ENCODE data around the gene PJA2.

Gene PJA2

GRCh38 chr5:109370343-109370742 is 39.4 kb downstream of the PJA2 start:
- no peak for TF ChIP-seq CTCF (IDR thresholded peaks at IDR 0.05; ENCODE audit: low read depth, low read length)
- H3K4me3 ChIP-seq (ENCODE audit: low read depth, low read length) = no peak overlapping the region

- H3K4me3 ChIP-seq (ENCODE audit: low read depth, low read length) = no peak overlapping the region
- TF ChIP-seq CTCF (IDR thresholded peaks at IDR 0.05; ENCODE audit: low read depth, low read length) = no peak
These were observed 44.1 kb downstream of the PJA2 start for GRCh38 chr5:109365653-109366052.

- no peak overlapping the region for H3K4me3 ChIP-seq (ENCODE audit: low read depth, low read length)
- no peak for TF ChIP-seq CTCF (IDR thresholded peaks at IDR 0.05; ENCODE audit: low read depth, low read length)
These were observed 44.8 kb downstream of the PJA2 start for GRCh38 chr5:109364977-109365376.

GRCh38 chr5:109359642-109360041 is 50.1 kb downstream of the PJA2 start:
- no peak for TF ChIP-seq CTCF (IDR thresholded peaks at IDR 0.05; ENCODE audit: low read depth, low read length)
- no peak overlapping the region for H3K4me3 ChIP-seq (ENCODE audit: low read depth, low read length)

GRCh38 chr5:109357807-109358206 is 52.0 kb downstream of the PJA2 start:
- no peak overlapping the region for H3K4me3 ChIP-seq (ENCODE audit: low read depth, low read length)
- TF ChIP-seq CTCF (IDR thresholded peaks at IDR 0.05; ENCODE audit: low read depth, low read length) = no peak

GRCh38 chr5:109354761-109355160 is 55.0 kb downstream of the PJA2 start:
- TF ChIP-seq CTCF (IDR thresholded peaks at IDR 0.05; ENCODE audit: low read depth, low read length) = no peak
- no peak overlapping the region for H3K4me3 ChIP-seq (ENCODE audit: low read depth, low read length)

- H3K4me3 ChIP-seq (ENCODE audit: low read depth, low read length) = no peak overlapping the region
- TF ChIP-seq CTCF (IDR thresholded peaks at IDR 0.05; ENCODE audit: low read depth, low read length) = no peak
These were observed 57.5 kb downstream of the PJA2 start for GRCh38 chr5:109351988-109352864.

Measured in WI38 (cell line).